Smooth muscle cell (in vitro differentiated cells): Measurements from ENCODE around the gene CAMK2G. TPM values are rescaled to one million over a fixed set of nuclear protein-coding genes. Genes with fewer than 3 reads are reported as not detected.

ENCODE experiments used
- DNase-seq: peaks from one replicate; lab custom pipeline; 2025; ENCODE audit not compliant: unreplicated experiment; lab: John Stamatoyannopoulos, UW
- H2AFZ ChIP-seq: fragments of 200-600 bp; sonication (generic); 2 replicates; pipeline ENCODE4 v1.6.0; 2016; ENCODE audit warnings: antibody characterized with exemption, low read depth, mild to moderate bottlenecking
- H3F3A ChIP-seq: fragments of 200-600 bp; sonication (generic); 2 replicates; pipeline ENCODE4 v1.6.0; 2017; ENCODE audit warnings: antibody characterized with exemption, low read depth
- H3K27ac ChIP-seq: fragments of 200-600 bp; sonication (generic); 2 replicates; pipeline ENCODE4 v1.5.1; 2016; ENCODE audit warnings: low read depth, mild to moderate bottlenecking
- H3K27me3 ChIP-seq: fragments of 200-600 bp; sonication (generic); 2 replicates; pipeline ENCODE4 v1.6.1; 2016; ENCODE audit warnings: low read depth, mild to moderate bottlenecking
- H3K36me3 ChIP-seq: fragments of 200-600 bp; sonication (generic); 2 replicates; pipeline ENCODE4 v1.5.1; 2016; ENCODE audit warnings: low read depth
- H3K4me1 ChIP-seq: fragments of 200-600 bp; sonication (generic); 2 replicates; pipeline ENCODE4 v1.5.1; 2016; ENCODE audit warnings: low read depth
- H3K4me2 ChIP-seq: fragments of 200-600 bp; sonication (generic); 2 replicates; pipeline ENCODE4 v1.6.0; 2016; ENCODE audit warnings: mild to moderate bottlenecking
- H3K4me3 ChIP-seq: fragments of 200-600 bp; sonication (generic); 2 replicates; pipeline ENCODE4 v1.5.1; 2016; ENCODE audit warnings: mild to moderate bottlenecking
- H3K79me2 ChIP-seq: fragments of 200-600 bp; sonication (generic); 2 replicates; pipeline ENCODE4 v1.6.0; 2016; ENCODE audit warnings: low read depth, mild to moderate bottlenecking
- H3K9ac ChIP-seq: fragments of 200-600 bp; sonication (generic); 2 replicates; pipeline ENCODE4 v1.6.0; 2016; ENCODE audit warnings: low read depth
- H3K9me3 ChIP-seq: fragments of 200-600 bp; sonication (generic); replicated peaks from 2 replicates; pipeline ENCODE4 v1.5.1; 2016; ENCODE audit warnings: low read depth
- H4K20me1 ChIP-seq: fragments of 200-600 bp; sonication (generic); 2 replicates; pipeline ENCODE4 v1.6.0; 2016; ENCODE audit warnings: low read depth
- WGBS: methylation state at CpG from one replicate; pipeline ENCODE4 v1.1.7; 2016; ENCODE audit warnings: low lambda C conversion rate; 5-methylcytosine and 5-hydroxymethylcytosine counted together
- polyA plus RNA-seq: library from polyadenylated mRNA; unstranded; fragments of >200 nt; fragmentation: Nextera tagmentation; extraction: Ambion mirVana; gene quantifications from 2 replicates; pipeline ENCODE4 v1.2.1, GENCODE V29; 2016
- small RNA-seq: library from RNA; depleted of rRNA; stranded (forward); fragments of <200 nt; gene quantifications from one replicate; pipeline ENCODE3, GENCODE V24; 2014
- total RNA-seq: library from RNA; depleted of rRNA; stranded (reverse); fragments of >200 nt; gene quantifications from 2 replicates; pipeline ENCODE4 v1.2.3, GENCODE V29; 2014
- TF ChIP-seq, protein P1 (sequence below): fragments of 200-600 bp; sonication (generic); IDR thresholded peaks from 2 replicates; pipeline ENCODE4 v1.5.1; 2017; ENCODE audit warnings: borderline replicate concordance, mild to moderate bottlenecking, antibody characterized with exemption; ENCODE audit not compliant: insufficient read depth, poor library complexity, severe bottlenecking

The CAMK2G gene
- total and polyA plus RNA-seq, 2 experiments from 2014 or later = 2.2 to 10.8 TPM

DNA sequence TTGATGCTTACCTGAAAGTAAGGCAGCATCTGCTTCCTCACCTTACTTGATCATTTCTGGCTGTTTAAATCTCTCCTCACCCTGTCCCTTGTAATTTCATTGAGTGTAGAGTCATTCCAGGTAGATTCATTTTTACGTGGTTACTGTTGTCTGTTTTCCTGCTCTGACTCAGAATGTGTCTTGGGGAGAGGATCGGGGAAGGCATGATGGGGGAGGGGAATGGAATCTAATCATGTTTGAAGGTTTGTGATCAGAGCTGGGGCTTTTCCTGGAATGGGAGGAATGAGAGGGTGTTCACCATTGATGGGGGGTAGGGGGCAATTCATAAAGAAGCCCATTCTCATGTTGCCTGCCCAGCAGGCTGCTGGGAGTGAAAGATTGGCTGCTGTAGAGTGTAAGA is 111.4 kb downstream of the CAMK2G start:
- DNase-seq = no peak
- Histone ChIP-seq H3K36me3 (peaks cover 17% of the 10 kb centered on the region), H3K4me2 (peak overlapping the region; percentile 41), H3K27me3 (no peaks in the 10 kb centered on the region), H3K79me2 (peaks cover 16% of the 10 kb centered on the region), H3K27ac (peak overlapping the region; percentile 70), H3K4me3 (no peak overlapping the region), H3F3A (peaks cover 8% of the 10 kb centered on the region), H3K9me3 (no peaks in the 10 kb centered on the region), H4K20me1 (peaks cover 59% of the 10 kb centered on the region), H3K9ac (peak overlapping the region; percentile 3), H2AFZ (no peak overlapping the region), H3K4me1 (no peaks in the 10 kb centered on the region)
- TF ChIP-seq, protein P1, sequence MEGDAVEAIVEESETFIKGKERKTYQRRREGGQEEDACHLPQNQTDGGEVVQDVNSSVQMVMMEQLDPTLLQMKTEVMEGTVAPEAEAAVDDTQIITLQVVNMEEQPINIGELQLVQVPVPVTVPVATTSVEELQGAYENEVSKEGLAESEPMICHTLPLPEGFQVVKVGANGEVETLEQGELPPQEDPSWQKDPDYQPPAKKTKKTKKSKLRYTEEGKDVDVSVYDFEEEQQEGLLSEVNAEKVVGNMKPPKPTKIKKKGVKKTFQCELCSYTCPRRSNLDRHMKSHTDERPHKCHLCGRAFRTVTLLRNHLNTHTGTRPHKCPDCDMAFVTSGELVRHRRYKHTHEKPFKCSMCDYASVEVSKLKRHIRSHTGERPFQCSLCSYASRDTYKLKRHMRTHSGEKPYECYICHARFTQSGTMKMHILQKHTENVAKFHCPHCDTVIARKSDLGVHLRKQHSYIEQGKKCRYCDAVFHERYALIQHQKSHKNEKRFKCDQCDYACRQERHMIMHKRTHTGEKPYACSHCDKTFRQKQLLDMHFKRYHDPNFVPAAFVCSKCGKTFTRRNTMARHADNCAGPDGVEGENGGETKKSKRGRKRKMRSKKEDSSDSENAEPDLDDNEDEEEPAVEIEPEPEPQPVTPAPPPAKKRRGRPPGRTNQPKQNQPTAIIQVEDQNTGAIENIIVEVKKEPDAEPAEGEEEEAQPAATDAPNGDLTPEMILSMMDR = no peak
- WGBS = 34% methylated on average over 2 of the region's 2 CpGs

Small RNA genes lying within 50 kb of the gene (small RNA-seq; reads per million reads assigned to genes)
- 0.11 reads per million for gene AC022400.9
- gene ZSWIM8-AS1 = not detected

Other genes starting within 250 kb of the CAMK2G start
- 2.4 and 3.9 TPM in 2 replicates for gene MYOZ1, start 233.1 kb downstream of the CAMK2G start, total RNA-seq
- gene MYOZ1, start 233.1 kb downstream of the CAMK2G start, polyA plus RNA-seq = 1.7 and 5.6 TPM in 2 replicates
- not detected in 2 replicates for gene SYNPO2L, start 218.5 kb downstream of the CAMK2G start, total RNA-seq
- gene SYNPO2L, start 218.5 kb downstream of the CAMK2G start, polyA plus RNA-seq = 0.18 and 0.25 TPM in 2 replicates
- gene AGAP5, start 176.4 kb downstream of the CAMK2G start, total RNA-seq = 4.1 and 7.8 TPM in 2 replicates
- gene AGAP5, start 176.4 kb downstream of the CAMK2G start, polyA plus RNA-seq = 1.4 and 3.2 TPM in 2 replicates
- gene SEC24C, start 130.2 kb downstream of the CAMK2G start, total RNA-seq = 50.3 and 54.7 TPM in 2 replicates
- gene SEC24C, start 130.2 kb downstream of the CAMK2G start, polyA plus RNA-seq = 36.4 and 41.5 TPM in 2 replicates
- gene CHCHD1, start 92.5 kb downstream of the CAMK2G start, total RNA-seq = 51.7 and 65.9 TPM in 2 replicates
- 67.8 and 68.3 TPM in 2 replicates for gene CHCHD1, start 92.5 kb downstream of the CAMK2G start, polyA plus RNA-seq
- 44.8 and 83.9 TPM in 2 replicates for gene ZSWIM8, start 88.9 kb downstream of the CAMK2G start, total RNA-seq
- 48.3 and 66.9 TPM in 2 replicates for gene ZSWIM8, start 88.9 kb downstream of the CAMK2G start, polyA plus RNA-seq
- gene NDST2, start 63.0 kb downstream of the CAMK2G start, total RNA-seq = 12.4 and 13.3 TPM in 2 replicates
- 11.1 and 15.2 TPM in 2 replicates for gene NDST2, start 63.0 kb downstream of the CAMK2G start, polyA plus RNA-seq
- 4.1 and 10.7 TPM in 2 replicates for gene PLAU, start 36.6 kb upstream of the CAMK2G start, total RNA-seq
- gene PLAU, start 36.6 kb upstream of the CAMK2G start, polyA plus RNA-seq = 9.2 and 28.9 TPM in 2 replicates
- gene VCL, start 123.6 kb upstream of the CAMK2G start, total RNA-seq = 187 and 190 TPM in 2 replicates
- 128 TPM in 2 replicates for gene VCL, start 123.6 kb upstream of the CAMK2G start, polyA plus RNA-seq